OCI-LY3 (cell line): ENCODE results near the gene KLHL10.
A peak's percentile ranks its signal among the peaks of the same experiment; 100 is the strongest.

Experiments
- H2AFZ ChIP-seq: fragments of 200-600, 300-600 bp; shearing (Covaris generic); 2 replicates; pipeline ENCODE4 v1.6.0; 2014; ENCODE audit warnings: antibody characterized with exemption, low read depth, low read length
- H3K27ac ChIP-seq: fragments of 200-600, 300-600 bp; sonication (generic); 2 replicates; pipeline ENCODE4 v1.5.1; 2014; ENCODE audit warnings: mild to moderate bottlenecking, low read length, moderate library complexity, mixed read lengths
- H3K27me3 ChIP-seq: fragments of 200-600, 300-600 bp; sonication (generic); 2 replicates; pipeline ENCODE4 v1.6.1; 2014; ENCODE audit warnings: low read depth, low read length, mixed read lengths
- H3K36me3 ChIP-seq: fragments of 200-600, 300-600 bp; sonication (generic); replicated peaks from 2 replicates; pipeline ENCODE3; 2014; ENCODE audit warnings: low read depth, low read length, mixed read lengths
- H3K4me1 ChIP-seq: fragments of 300-600, 200-600 bp; sonication (generic); 2 replicates; pipeline ENCODE4 v1.6.1; 2014; ENCODE audit warnings: low read length, mixed read lengths
- H3K4me2 ChIP-seq: fragments of 200-600, 300-600 bp; sonication (generic); 2 replicates; pipeline ENCODE4 v1.6.1; 2014; ENCODE audit warnings: low read length, mixed read lengths
- H3K4me3 ChIP-seq: fragments of 300-600, 200-600 bp; sonication (generic); 2 replicates; pipeline ENCODE4 v1.5.1; 2014; ENCODE audit warnings: antibody characterized with exemption, mild to moderate bottlenecking, low read length, moderate library complexity
- H3K79me2 ChIP-seq: fragments of 300-600, 200-600 bp; shearing (Covaris generic); 2 replicates; pipeline ENCODE4 v1.6.1; 2014; ENCODE audit warnings: mild to moderate bottlenecking, low read length, mixed read lengths
- H3K9ac ChIP-seq: fragments of 300-600, 200-600 bp; shearing (Covaris generic); 2 replicates; pipeline ENCODE4 v1.6.0; 2014; ENCODE audit warnings: mild to moderate bottlenecking, low read length, moderate library complexity
- H3K9me3 ChIP-seq: fragments of 200-600, 300-600 bp; shearing (Covaris generic); 2 replicates; pipeline ENCODE4 v1.6.1; 2014; ENCODE audit warnings: low read length, mixed read lengths; ENCODE audit not compliant: insufficient read depth
- H4K20me1 ChIP-seq: fragments of 200-600, 300-600 bp; sonication (generic); 2 replicates; pipeline ENCODE4 v1.6.1; 2016; ENCODE audit warnings: low read length, mixed read lengths; ENCODE audit not compliant: insufficient read depth
- EZH2phosphoT487 ChIP-seq: fragments of 200-600 bp; shearing (Covaris generic); IDR thresholded peaks from 2 replicates; pipeline ENCODE4 v1.6.1; 2018; ENCODE audit warnings: antibody characterized with exemption, mixed run types, low read depth
- TF ChIP-seq, protein P1 (sequence below): fragments of 200-600, 300-600 bp; sonication (generic); IDR thresholded peaks from 2 replicates; pipeline ENCODE4 v1.5.1; 2014; ENCODE audit warnings: antibody characterized with exemption, low read length, low read depth

The KLHL10 gene

GRCh38 chr17:41801374-41802271, 36.0 kb upstream of the KLHL10 start:
- Histone ChIP-seq H3K4me2 (peak overlapping the region; percentile 23), H3K4me3 (no peak overlapping the region), H3K9me3 (no peaks in the 10 kb centered on the region), H3K27ac (no peak overlapping the region), H3K27me3 (no peaks in the 10 kb centered on the region), H4K20me1 (no peaks in the 10 kb centered on the region), H3K79me2 (no peaks in the 10 kb centered on the region), H3K36me3 (no peaks in the 10 kb centered on the region), H3K9ac (no peak overlapping the region), H3K4me1 (peaks cover 14% of the 10 kb centered on the region), H2AFZ (no peak overlapping the region)
- TF ChIP-seq, protein P1, sequence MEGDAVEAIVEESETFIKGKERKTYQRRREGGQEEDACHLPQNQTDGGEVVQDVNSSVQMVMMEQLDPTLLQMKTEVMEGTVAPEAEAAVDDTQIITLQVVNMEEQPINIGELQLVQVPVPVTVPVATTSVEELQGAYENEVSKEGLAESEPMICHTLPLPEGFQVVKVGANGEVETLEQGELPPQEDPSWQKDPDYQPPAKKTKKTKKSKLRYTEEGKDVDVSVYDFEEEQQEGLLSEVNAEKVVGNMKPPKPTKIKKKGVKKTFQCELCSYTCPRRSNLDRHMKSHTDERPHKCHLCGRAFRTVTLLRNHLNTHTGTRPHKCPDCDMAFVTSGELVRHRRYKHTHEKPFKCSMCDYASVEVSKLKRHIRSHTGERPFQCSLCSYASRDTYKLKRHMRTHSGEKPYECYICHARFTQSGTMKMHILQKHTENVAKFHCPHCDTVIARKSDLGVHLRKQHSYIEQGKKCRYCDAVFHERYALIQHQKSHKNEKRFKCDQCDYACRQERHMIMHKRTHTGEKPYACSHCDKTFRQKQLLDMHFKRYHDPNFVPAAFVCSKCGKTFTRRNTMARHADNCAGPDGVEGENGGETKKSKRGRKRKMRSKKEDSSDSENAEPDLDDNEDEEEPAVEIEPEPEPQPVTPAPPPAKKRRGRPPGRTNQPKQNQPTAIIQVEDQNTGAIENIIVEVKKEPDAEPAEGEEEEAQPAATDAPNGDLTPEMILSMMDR, result peak; percentile 92
- TF ChIP-seq EZH2phosphoT487, result no peak

GRCh38 chr17:41803049-41804020, 34.3 kb upstream of the KLHL10 start:
- H3K9me3 ChIP-seq, result no peaks in the 10 kb centered on the region
- H3K27me3 ChIP-seq, result no peaks in the 10 kb centered on the region
- no peak for TF ChIP-seq EZH2phosphoT487
- TF ChIP-seq, protein P1, result no peak
- peak overlapping the region; percentile 99 for H3K4me2 ChIP-seq
- peaks cover 14% of the 10 kb centered on the region for H3K4me1 ChIP-seq
- H4K20me1 ChIP-seq, result no peaks in the 10 kb centered on the region
- H3K79me2 ChIP-seq, result no peaks in the 10 kb centered on the region
- H3K27ac ChIP-seq, result peak overlapping the region; percentile 41
- H3K9ac ChIP-seq, result peak overlapping the region; percentile 61
- peak overlapping the region; percentile 96 for H2AFZ ChIP-seq
- H3K36me3 ChIP-seq, result no peaks in the 10 kb centered on the region
- H3K4me3 ChIP-seq, result peak overlapping the region; percentile 78

DNA sequence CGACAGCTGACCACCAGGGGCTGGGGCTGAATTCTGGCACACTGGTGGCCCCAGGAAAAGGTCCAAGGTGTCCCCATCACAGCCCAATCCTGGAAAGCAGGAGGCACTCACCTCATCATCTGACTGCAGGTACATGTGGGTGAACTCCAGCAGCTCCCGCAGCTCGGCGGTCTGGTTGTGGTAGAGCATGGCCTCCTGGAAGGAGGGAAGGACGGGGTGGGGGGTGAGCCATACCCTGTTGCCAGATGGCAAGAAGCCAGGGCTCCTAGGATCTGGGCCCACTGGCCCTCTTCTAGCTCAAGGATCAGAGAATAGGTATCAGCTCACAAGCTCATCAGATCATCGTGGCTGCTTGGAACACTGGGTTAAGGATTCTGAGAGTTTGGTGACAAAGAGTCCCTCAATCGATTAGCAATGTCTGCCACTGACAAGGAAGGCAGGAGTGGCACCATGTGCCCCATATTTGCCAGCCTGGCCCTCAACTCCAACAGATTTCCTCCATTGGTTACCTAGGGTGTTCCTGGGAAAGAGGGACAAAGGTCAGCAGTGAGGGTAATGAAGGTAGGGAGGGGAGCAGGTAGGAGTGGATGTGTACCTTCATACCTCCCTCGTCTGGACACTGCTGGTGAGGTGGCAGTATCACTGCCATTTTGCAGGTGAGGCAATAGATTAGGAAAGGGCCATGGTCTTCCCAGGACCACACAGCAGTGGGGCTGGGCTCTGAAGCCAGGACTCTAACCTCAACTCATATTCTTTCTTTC, 30.8 kb upstream of the KLHL10 start:
- Histone ChIP-seq H3K79me2 (no peaks in the 10 kb centered on the region), H3K27ac (no peak overlapping the region), H4K20me1 (no peaks in the 10 kb centered on the region), H3K9me3 (no peaks in the 10 kb centered on the region), H3K4me1 (peaks cover 18% of the 10 kb centered on the region), H3K36me3 (no peaks in the 10 kb centered on the region), H3K9ac (no peak overlapping the region), H3K4me3 (no peak overlapping the region), H3K4me2 (no peak overlapping the region), H2AFZ (no peak overlapping the region), H3K27me3 (no peaks in the 10 kb centered on the region)
- no peak for TF ChIP-seq EZH2phosphoT487
- TF ChIP-seq, protein P1, result no peak
